A549 (cell line): ENCODE measurements around the gene PRKG1. TPM values are rescaled to one million over a fixed set of nuclear protein-coding genes. Genes with fewer than 3 reads are reported as not detected.

ENCODE experiments used
- ATAC-seq, 2 experiments: fragments of 200-7000 bp in 1 of 2; fragments of >200 bp in 1 of 2; cut with Nextera tagmentation in 1 of 2; cut with Tn5 transposase in 1 of 2; 3 replicates each; pipeline versions ENCODE4 v1.8.0 to v1.9.1; 2018 to 2020; ENCODE audit warnings: mild to moderate bottlenecking in 1 of 2, moderate library complexity in 1 of 2
- CTCF ChIA-PET: fragments of 300-600 bp; sonication (Branson Sonifier 250); formaldehyde crosslinking; extraction: SDS; loops from one replicate; lab custom pipeline; 2021; ENCODE audit warnings: antibody characterized with exemption, inconsistent platforms; lab: Yijun Ruan, JAX
- POLR2A ChIA-PET: fragments of 350-600 bp; formaldehyde crosslinking; extraction: SDS; loops from one replicate; lab custom pipeline; 2021; ENCODE audit warnings: antibody characterized with exemption, inconsistent platforms; lab: Yijun Ruan, JAX
- DNase-seq, 2 experiments: peaks; one replicate each; pipeline versions ENCODE4 v3.0.0 to v3.0.0-alpha.2; 2011 to 2016; ENCODE audit warnings: low read depth in 1 of 2, low spot score in 1 of 2
- FAIRE-seq: peaks from 2 replicates; lab custom pipeline; 2011; peaks lifted over from hg19 to GRCh38; lab: Jason Lieb, UNC
- H3K27ac ChIP-seq, 2 experiments: fragments of >200 bp; sonication (Bioruptor Twin); formaldehyde crosslinking; 3 replicates each; pipeline ENCODE4 v1.5.1; 2016 to 2017
- H3K4me1 ChIP-seq: fragments of >200 bp; sonication (Bioruptor Twin); formaldehyde crosslinking; 3 replicates; pipeline ENCODE4 v1.6.1; 2016
- H3K4me2 ChIP-seq: fragments of >200 bp; sonication (Bioruptor Twin); formaldehyde crosslinking; 3 replicates; pipeline ENCODE4 v1.6.1; 2016
- H3K4me3 ChIP-seq: fragments of >200 bp; sonication (Bioruptor Twin); formaldehyde crosslinking; 3 replicates; pipeline ENCODE4 v1.5.1; 2016
- H3K9me3 ChIP-seq: fragments of >200 bp; sonication (Bioruptor Twin); formaldehyde crosslinking; 3 replicates; pipeline ENCODE4 v1.6.1; 2016
- BHLHE40 ChIP-seq: IDR thresholded peaks from 2 replicates; pipeline ENCODE4 v1.6.1; 2012; ENCODE audit warnings: low read depth, low read length, inconsistent platforms
- CBX2 ChIP-seq: fragments of 200-600 bp; sonication (generic); IDR thresholded peaks from 2 replicates; pipeline ENCODE4 v1.6.1; 2016; ENCODE audit warnings: low read depth, mild to moderate bottlenecking, borderline replicate concordance
- CHD2 ChIP-seq: fragments of 150-350 bp; IDR thresholded peaks from 2 replicates; pipeline ENCODE4 v1.6.1; 2014; ENCODE audit warnings: low read length; ENCODE audit not compliant: partially characterized antibody
- CTCF ChIP-seq: fragments of >200 bp; sonication (Bioruptor Twin); formaldehyde crosslinking; IDR thresholded peaks from 3 replicates; pipeline ENCODE4 v1.5.1; 2016
- ESRRA ChIP-seq: fragments of 150-350 bp; IDR thresholded peaks from 2 replicates; pipeline ENCODE4 v1.6.1; 2014; ENCODE audit warnings: mild to moderate bottlenecking, low read length, borderline replicate concordance
- FOXS1 ChIP-seq: fragments of 250-450 bp; sonication (Bioruptor Pico); IDR thresholded peaks from 2 replicates; pipeline ENCODE4 v1.5.0; 2020; ENCODE audit warnings: mild to moderate bottlenecking, moderate library complexity
- HDAC2 ChIP-seq: fragments of 200-600 bp; sonication (generic); IDR thresholded peaks from 2 replicates; pipeline ENCODE4 v1.6.1; 2016
- HOXA7 ChIP-seq: fragments of 250-450 bp; sonication (Bioruptor Pico); IDR thresholded peaks from 2 replicates; pipeline ENCODE4 v1.5.0; 2020; ENCODE audit warnings: mild to moderate bottlenecking, moderate library complexity
- HOXB5 ChIP-seq: fragments of 250-450 bp; sonication (Bioruptor Pico); IDR thresholded peaks from 2 replicates; pipeline ENCODE4 v1.5.0; 2020; ENCODE audit warnings: mild to moderate bottlenecking, moderate library complexity
- JUNB ChIP-seq: fragments of >200 bp; sonication (Bioruptor Twin); formaldehyde crosslinking; IDR thresholded peaks from 2 replicates; pipeline ENCODE4 v1.6.1; 2016
- MAFK ChIP-seq: fragments of 450-650 bp; IDR thresholded peaks from 2 replicates; pipeline ENCODE4 v1.6.1; 2014; ENCODE audit not compliant: partially characterized antibody
- MAX ChIP-seq: IDR thresholded peaks from 2 replicates; pipeline ENCODE4 v1.6.1; 2012
- MAZ ChIP-seq: fragments of 150-350 bp; IDR thresholded peaks from 2 replicates; pipeline ENCODE4 v1.6.1; 2014; ENCODE audit warnings: antibody characterized with exemption, low read depth, low read length, borderline replicate concordance
- NFE2L2 ChIP-seq: fragments of 150-350 bp; conservative IDR thresholded peaks from 2 replicates; pipeline ENCODE4 v1.6.1; 2014; ENCODE audit warnings: low read length
- PBX3 ChIP-seq: IDR thresholded peaks from 2 replicates; pipeline ENCODE4 v1.6.1; 2012
- POLR2A ChIP-seq: IDR thresholded peaks from 2 replicates; pipeline ENCODE4 v1.6.1; 2012; ENCODE audit warnings: mild to moderate bottlenecking, low read length
- RARB ChIP-seq: fragments of 250-450 bp; sonication (Bioruptor Pico); IDR thresholded peaks from 2 replicates; pipeline ENCODE4 v1.8.0; 2021; ENCODE audit warnings: mild to moderate bottlenecking, moderate library complexity
- RCOR1 ChIP-seq: fragments of 150-350 bp; IDR thresholded peaks from 2 replicates; pipeline ENCODE4 v1.6.1; 2014; ENCODE audit warnings: antibody characterized with exemption, low read length, low read depth
- REST ChIP-seq: fragments of 200-600 bp; sonication (generic); IDR thresholded peaks from 2 replicates; pipeline ENCODE4 v1.6.1; 2016; ENCODE audit warnings: antibody characterized with exemption, mild to moderate bottlenecking, moderate library complexity
- RFX5 ChIP-seq: fragments of 450-650 bp; IDR thresholded peaks from 2 replicates; pipeline ENCODE4 v1.7.1; 2014; ENCODE audit warnings: antibody characterized with exemption, mild to moderate bottlenecking, moderate library complexity
- SMC3 ChIP-seq: fragments of >200 bp; sonication (Bioruptor Twin); formaldehyde crosslinking; IDR thresholded peaks from 3 replicates; pipeline ENCODE4 v1.6.1; 2018; ENCODE audit warnings: inconsistent platforms
- SREBF2 ChIP-seq: fragments of 450-650 bp; IDR thresholded peaks from 2 replicates; pipeline ENCODE4 v1.6.1; 2014; ENCODE audit warnings: mild to moderate bottlenecking, moderate library complexity
- TFCP2L1 ChIP-seq: fragments of 250-450 bp; sonication (Bioruptor Pico); IDR thresholded peaks from 2 replicates; pipeline ENCODE4 v1.5.0; 2021; ENCODE audit warnings: mild to moderate bottlenecking
- USF2 ChIP-seq: fragments of 450-650 bp; IDR thresholded peaks from 2 replicates; pipeline ENCODE4 v1.6.1; 2014; ENCODE audit warnings: antibody characterized with exemption
- ZC3H11A ChIP-seq: fragments of 450-650 bp; IDR thresholded peaks from 2 replicates; pipeline ENCODE4 v1.6.1; 2014; ENCODE audit warnings: antibody characterized with exemption, mild to moderate bottlenecking
- ZFP36 ChIP-seq: fragments of 450-650 bp; IDR thresholded peaks from 2 replicates; pipeline ENCODE4 v1.6.1; 2014; ENCODE audit warnings: borderline replicate concordance; ENCODE audit not compliant: partially characterized antibody
- ZSCAN20 ChIP-seq: fragments of 250-450 bp; sonication (Bioruptor Pico); IDR thresholded peaks from 2 replicates; pipeline ENCODE4 v1.8.0; 2022; ENCODE audit warnings: mild to moderate bottlenecking, moderate library complexity
- WGBS: methylation state at CpG from one replicate; pipeline ENCODE4 v1.1.6; 2017; ENCODE audit errors: missing lambda C conversion rate; 5-methylcytosine and 5-hydroxymethylcytosine counted together
- polyA plus RNA-seq, 4 experiments: library from polyadenylated mRNA; depleted of rRNA in 3 of 4; stranded (reverse); fragments of >200 nt; fragmentation: RNase III in 1 of 4; extraction: RNeasy Plus Mini Kit Qiagen cat#74134 plus additional on column Dnase treatment in 1 of 4; gene quantifications; 2 replicates in 3 of 4; 3 replicates in 1 of 4; pipeline ENCODE4 v1.2.3, GENCODE V29; 2011 to 2017

Gene PRKG1
- polyA plus RNA-seq, 2 of the 4 experiments (the other 2 are of a cell fraction) = not detected

- Histone ChIP-seq H3K4me2 (no peak overlapping the region), H3K4me3 (no peak overlapping the region), H3K27ac (no peak overlapping the region), H3K4me1 (no peaks in the 10 kb centered on the region), H3K9me3 (no peaks in the 10 kb centered on the region)
- FAIRE-seq (no peak), ATAC-seq (no peak), DNase-seq (no peak)
- ChIA-PET POLR2A (no interaction called here), CTCF (no interaction called here)
- 48% methylated on average over 1 of the region's 1 CpG for WGBS
- TF ChIP-seq SMC3 = no peak
- no peak for TF ChIP-seq PBX3
- TF ChIP-seq ZFP36 = no peak
- no peak for TF ChIP-seq POLR2A
- TF ChIP-seq BHLHE40 = no peak
- no peak for TF ChIP-seq MAX
- TF ChIP-seq CHD2 = no peak
- no peak for TF ChIP-seq HOXB5 (CRISPR knock-in tag)
- no peak for TF ChIP-seq CBX2
- no peak for TF ChIP-seq NFE2L2
- TF ChIP-seq REST = no peak
- no peak for TF ChIP-seq TFCP2L1 (CRISPR knock-in tag)
- TF ChIP-seq SREBF2 = no peak
- no peak for TF ChIP-seq FOXS1 (CRISPR knock-in tag)
- no peak for TF ChIP-seq ZC3H11A
- no peak for TF ChIP-seq ZSCAN20 (CRISPR knock-in tag)
- no peak for TF ChIP-seq RARB (CRISPR knock-in tag)
- TF ChIP-seq CTCF = no peak
- no peak for TF ChIP-seq RFX5
Observed at GRCh38 chr10:51651063-51651462, 576.8 kb downstream of the PRKG1 start.

- H3K4me2 ChIP-seq = no peak overlapping the region
- FAIRE-seq = no peak
- POLR2A ChIA-PET = no interaction called here
- TF ChIP-seq JUNB = no peak
- TF ChIP-seq MAFK = no peak
- no peak for TF ChIP-seq ZFP36
- no peak for TF ChIP-seq HOXA7 (CRISPR knock-in tag)
- no peak for TF ChIP-seq MAZ
- no peak for TF ChIP-seq RCOR1
- no peak for TF ChIP-seq TFCP2L1 (CRISPR knock-in tag)
- TF ChIP-seq USF2 = no peak
- TF ChIP-seq SMC3 = no peak
- no peak for TF ChIP-seq HDAC2
- no peak for TF ChIP-seq FOXS1 (CRISPR knock-in tag)
- TF ChIP-seq ESRRA = no peak
- no peak for TF ChIP-seq PBX3
- TF ChIP-seq REST = no peak
Observed at GRCh38 chr10:51653025-51653424, 578.7 kb downstream of the PRKG1 start.

More at GRCh38 chr10:51653025-51653424, 578.7 kb downstream of the PRKG1 start:
- H3K4me1 ChIP-seq = no peaks in the 10 kb centered on the region
- DNase-seq = no peak
- no peak overlapping the region for H3K27ac ChIP-seq
- ATAC-seq = no peak
- H3K9me3 ChIP-seq = no peaks in the 10 kb centered on the region
- H3K4me3 ChIP-seq = no peak overlapping the region
- CTCF ChIA-PET = no interaction called here
